ENCODE data around the gene ZC3HAV1L. TPM values are rescaled to one million over a fixed set of nuclear protein-coding genes. Genes with fewer than 3 reads are reported as not detected.

The ZC3HAV1L gene
- total and polyA plus RNA-seq, 2 of the 13 experiments (the other 11 are each of a cell fraction or from before 2014, with no cell fraction given), result 8.4 to 11.1 TPM

DNA sequence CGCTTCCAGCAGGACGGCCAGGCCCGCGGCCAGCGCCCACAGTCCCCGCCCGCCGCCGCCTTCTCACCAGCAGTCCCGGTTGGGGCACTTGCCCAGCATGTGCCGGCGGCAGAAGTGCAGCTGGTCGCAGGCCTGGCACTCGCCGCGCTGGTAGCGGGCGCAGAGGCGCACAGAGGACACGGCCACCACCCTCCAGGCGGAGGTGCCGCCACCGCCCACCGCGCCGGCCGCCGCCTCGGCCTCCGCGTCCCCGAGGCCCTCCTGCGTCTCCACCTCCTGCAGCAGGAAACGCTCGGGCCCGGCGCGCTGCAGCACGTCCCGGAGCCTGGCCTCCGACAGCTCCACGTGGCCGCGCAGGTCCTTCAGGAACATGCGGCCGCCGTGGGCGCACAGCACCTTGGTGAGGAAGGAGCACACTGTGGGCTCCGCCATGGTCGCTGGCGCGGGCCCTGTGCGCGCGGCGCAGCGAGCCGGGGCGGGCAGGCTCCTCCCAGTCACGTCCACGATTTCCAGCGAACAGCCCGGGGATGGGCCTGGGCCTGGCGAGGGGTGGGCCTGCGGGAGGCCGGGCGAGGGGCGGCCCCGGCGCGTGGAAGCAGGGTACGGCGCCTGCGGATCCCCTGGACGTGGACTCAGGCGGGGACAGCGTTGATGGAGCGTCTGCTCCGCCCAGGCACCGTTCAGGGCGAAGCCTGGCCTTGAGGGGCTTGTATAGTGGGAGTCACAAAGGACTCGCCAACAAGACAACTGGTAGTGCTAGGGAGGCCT is at the start of gene ZC3HAV1L (continued):
- TF ChIP-seq, protein P1, sequence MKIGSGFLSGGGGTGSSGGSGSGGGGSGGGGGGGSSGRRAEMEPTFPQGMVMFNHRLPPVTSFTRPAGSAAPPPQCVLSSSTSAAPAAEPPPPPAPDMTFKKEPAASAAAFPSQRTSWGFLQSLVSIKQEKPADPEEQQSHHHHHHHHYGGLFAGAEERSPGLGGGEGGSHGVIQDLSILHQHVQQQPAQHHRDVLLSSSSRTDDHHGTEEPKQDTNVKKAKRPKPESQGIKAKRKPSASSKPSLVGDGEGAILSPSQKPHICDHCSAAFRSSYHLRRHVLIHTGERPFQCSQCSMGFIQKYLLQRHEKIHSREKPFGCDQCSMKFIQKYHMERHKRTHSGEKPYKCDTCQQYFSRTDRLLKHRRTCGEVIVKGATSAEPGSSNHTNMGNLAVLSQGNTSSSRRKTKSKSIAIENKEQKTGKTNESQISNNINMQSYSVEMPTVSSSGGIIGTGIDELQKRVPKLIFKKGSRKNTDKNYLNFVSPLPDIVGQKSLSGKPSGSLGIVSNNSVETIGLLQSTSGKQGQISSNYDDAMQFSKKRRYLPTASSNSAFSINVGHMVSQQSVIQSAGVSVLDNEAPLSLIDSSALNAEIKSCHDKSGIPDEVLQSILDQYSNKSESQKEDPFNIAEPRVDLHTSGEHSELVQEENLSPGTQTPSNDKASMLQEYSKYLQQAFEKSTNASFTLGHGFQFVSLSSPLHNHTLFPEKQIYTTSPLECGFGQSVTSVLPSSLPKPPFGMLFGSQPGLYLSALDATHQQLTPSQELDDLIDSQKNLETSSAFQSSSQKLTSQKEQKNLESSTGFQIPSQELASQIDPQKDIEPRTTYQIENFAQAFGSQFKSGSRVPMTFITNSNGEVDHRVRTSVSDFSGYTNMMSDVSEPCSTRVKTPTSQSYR (CRISPR knock-in tag; IDR thresholded peaks at IDR 0.05; ENCODE audit: borderline replicate concordance), result no peak
- TF ChIP-seq EHMT2 (IDR thresholded peaks at IDR 0.05; ENCODE audit: borderline replicate concordance, low read depth, low read length) (no peak), ZNF333 (CRISPR knock-in tag; IDR thresholded peaks at IDR 0.05; ENCODE audit: borderline replicate concordance) (no peak; the same call in 1 of the 2 replicates), MEIS2 (CRISPR knock-in tag; IDR thresholded peaks at IDR 0.05) (no peak), ETV5 (CRISPR knock-in tag; IDR thresholded peaks at IDR 0.05; ENCODE audit: borderline replicate concordance) (no peak), SSRP1 (CRISPR knock-in tag; IDR thresholded peaks at IDR 0.05) (no peak), CEBPG (CRISPR knock-in tag; IDR thresholded peaks at IDR 0.05) (no peak), GATA4 (IDR thresholded peaks at IDR 0.05; ENCODE audit: borderline replicate concordance, low read depth) (no peak), NFATC3 (CRISPR knock-in tag; IDR thresholded peaks at IDR 0.05) (no peak), ZNF383 (CRISPR knock-in tag; IDR thresholded peaks at IDR 0.05; ENCODE audit: borderline replicate concordance) (no peak), MEIS1 (CRISPR knock-in tag; IDR thresholded peaks at IDR 0.05; ENCODE audit: borderline replicate concordance) (no peak), ZSCAN30 (CRISPR knock-in tag; IDR thresholded peaks at IDR 0.05) (no peak), BRCA1 (CRISPR knock-in tag; IDR thresholded peaks at IDR 0.05) (no peak)
- TF ChIP-seq, protein P2, sequence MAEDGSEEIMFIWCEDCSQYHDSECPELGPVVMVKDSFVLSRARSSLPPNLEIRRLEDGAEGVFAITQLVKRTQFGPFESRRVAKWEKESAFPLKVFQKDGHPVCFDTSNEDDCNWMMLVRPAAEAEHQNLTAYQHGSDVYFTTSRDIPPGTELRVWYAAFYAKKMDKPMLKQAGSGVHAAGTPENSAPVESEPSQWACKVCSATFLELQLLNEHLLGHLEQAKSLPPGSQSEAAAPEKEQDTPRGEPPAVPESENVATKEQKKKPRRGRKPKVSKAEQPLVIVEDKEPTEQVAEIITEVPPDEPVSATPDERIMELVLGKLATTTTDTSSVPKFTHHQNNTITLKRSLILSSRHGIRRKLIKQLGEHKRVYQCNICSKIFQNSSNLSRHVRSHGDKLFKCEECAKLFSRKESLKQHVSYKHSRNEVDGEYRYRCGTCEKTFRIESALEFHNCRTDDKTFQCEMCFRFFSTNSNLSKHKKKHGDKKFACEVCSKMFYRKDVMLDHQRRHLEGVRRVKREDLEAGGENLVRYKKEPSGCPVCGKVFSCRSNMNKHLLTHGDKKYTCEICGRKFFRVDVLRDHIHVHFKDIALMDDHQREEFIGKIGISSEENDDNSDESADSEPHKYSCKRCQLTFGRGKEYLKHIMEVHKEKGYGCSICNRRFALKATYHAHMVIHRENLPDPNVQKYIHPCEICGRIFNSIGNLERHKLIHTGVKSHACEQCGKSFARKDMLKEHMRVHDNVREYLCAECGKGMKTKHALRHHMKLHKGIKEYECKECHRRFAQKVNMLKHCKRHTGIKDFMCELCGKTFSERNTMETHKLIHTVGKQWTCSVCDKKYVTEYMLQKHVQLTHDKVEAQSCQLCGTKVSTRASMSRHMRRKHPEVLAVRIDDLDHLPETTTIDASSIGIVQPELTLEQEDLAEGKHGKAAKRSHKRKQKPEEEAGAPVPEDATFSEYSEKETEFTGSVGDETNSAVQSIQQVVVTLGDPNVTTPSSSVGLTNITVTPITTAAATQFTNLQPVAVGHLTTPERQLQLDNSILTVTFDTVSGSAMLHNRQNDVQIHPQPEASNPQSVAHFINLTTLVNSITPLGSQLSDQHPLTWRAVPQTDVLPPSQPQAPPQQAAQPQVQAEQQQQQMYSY (CRISPR knock-in tag; IDR thresholded peaks at IDR 0.05), result 0 out of 2 replicates have a peak, but pooled peaks have one; percentile 20
- TF ChIP-seq, protein P3, sequence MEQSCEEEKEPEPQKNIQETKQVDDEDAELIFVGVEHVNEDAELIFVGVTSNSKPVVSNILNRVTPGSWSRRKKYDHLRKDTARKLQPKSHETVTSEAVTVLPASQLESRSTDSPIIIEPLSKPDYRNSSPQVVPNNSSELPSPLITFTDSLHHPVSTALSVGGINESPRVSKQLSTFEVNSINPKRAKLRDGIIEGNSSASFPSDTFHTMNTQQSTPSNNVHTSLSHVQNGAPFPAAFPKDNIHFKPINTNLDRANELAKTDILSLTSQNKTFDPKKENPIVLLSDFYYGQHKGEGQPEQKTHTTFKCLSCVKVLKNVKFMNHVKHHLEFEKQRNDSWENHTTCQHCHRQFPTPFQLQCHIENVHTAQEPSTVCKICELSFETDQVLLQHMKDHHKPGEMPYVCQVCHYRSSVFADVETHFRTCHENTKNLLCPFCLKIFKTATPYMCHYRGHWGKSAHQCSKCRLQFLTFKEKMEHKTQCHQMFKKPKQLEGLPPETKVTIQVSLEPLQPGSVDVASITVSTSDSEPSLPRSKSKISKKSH (CRISPR knock-in tag; IDR thresholded peaks at IDR 0.05; ENCODE audit: borderline replicate concordance), result no peak
- TF ChIP-seq, protein P4, sequence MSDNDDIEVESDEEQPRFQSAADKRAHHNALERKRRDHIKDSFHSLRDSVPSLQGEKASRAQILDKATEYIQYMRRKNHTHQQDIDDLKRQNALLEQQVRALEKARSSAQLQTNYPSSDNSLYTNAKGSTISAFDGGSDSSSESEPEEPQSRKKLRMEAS (IDR thresholded peaks at IDR 0.05), result peak; percentile 80
- TF ChIP-seq, protein P5, sequence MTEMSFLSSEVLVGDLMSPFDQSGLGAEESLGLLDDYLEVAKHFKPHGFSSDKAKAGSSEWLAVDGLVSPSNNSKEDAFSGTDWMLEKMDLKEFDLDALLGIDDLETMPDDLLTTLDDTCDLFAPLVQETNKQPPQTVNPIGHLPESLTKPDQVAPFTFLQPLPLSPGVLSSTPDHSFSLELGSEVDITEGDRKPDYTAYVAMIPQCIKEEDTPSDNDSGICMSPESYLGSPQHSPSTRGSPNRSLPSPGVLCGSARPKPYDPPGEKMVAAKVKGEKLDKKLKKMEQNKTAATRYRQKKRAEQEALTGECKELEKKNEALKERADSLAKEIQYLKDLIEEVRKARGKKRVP (CRISPR knock-in tag; IDR thresholded peaks at IDR 0.05), result peak in 1 of 2 experiments; percentile 19; a peak in 1 of 4 replicates
- TF ChIP-seq, protein P6, sequence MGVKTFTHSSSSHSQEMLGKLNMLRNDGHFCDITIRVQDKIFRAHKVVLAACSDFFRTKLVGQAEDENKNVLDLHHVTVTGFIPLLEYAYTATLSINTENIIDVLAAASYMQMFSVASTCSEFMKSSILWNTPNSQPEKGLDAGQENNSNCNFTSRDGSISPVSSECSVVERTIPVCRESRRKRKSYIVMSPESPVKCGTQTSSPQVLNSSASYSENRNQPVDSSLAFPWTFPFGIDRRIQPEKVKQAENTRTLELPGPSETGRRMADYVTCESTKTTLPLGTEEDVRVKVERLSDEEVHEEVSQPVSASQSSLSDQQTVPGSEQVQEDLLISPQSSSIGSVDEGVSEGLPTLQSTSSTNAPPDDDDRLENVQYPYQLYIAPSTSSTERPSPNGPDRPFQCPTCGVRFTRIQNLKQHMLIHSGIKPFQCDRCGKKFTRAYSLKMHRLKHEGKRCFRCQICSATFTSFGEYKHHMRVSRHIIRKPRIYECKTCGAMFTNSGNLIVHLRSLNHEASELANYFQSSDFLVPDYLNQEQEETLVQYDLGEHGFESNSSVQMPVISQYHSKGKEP (CRISPR knock-in tag; IDR thresholded peaks at IDR 0.05), result no peak

Measured in HepG2 (cell line).